ENCODE results near the gene PRKAG2. TPM values are rescaled to one million over a fixed set of nuclear protein-coding genes. Genes with fewer than 3 reads are reported as not detected.

Gene PRKAG2
- total RNA-seq, 1 donor from 2014 or later: 17.7 TPM

GRCh38 chr7:151819866-151820265, 57.0 kb downstream of the PRKAG2 start:
- intact Hi-C loops (cut with micrococcal nuclease): no loop called here

- intact Hi-C loops (cut with micrococcal nuclease): no loop called here
These were observed 58.0 kb downstream of the PRKAG2 start for GRCh38 chr7:151818674-151819519.

- intact Hi-C loops (cut with micrococcal nuclease): no loop called here
These were observed 58.8 kb downstream of the PRKAG2 start for GRCh38 chr7:151817981-151818673.

- intact Hi-C loops (cut with micrococcal nuclease): no loop called here
These were observed 59.6 kb downstream of the PRKAG2 start for GRCh38 chr7:151817315-151817690.

- intact Hi-C loops (cut with micrococcal nuclease): no loop called here
These were observed 60.2 kb downstream of the PRKAG2 start for GRCh38 chr7:151816562-151817314.

- intact Hi-C loops (cut with micrococcal nuclease): no loop called here
These were observed 61.5 kb downstream of the PRKAG2 start for GRCh38 chr7:151815419-151815818.

GRCh38 chr7:151814400-151815009, 62.4 kb downstream of the PRKAG2 start:
- intact Hi-C loops (cut with micrococcal nuclease): no loop called here

- intact Hi-C loops (cut with micrococcal nuclease): no loop called here
These were observed 62.9 kb downstream of the PRKAG2 start for GRCh38 chr7:151813997-151814396.

GRCh38 chr7:151813445-151813844, 63.5 kb downstream of the PRKAG2 start:
- intact Hi-C loops (cut with micrococcal nuclease): no loop called here

- intact Hi-C loops (cut with micrococcal nuclease): no loop called here
These were observed 63.9 kb downstream of the PRKAG2 start for GRCh38 chr7:151812967-151813366.

GRCh38 chr7:151810441-151811232, 66.3 kb downstream of the PRKAG2 start:
- intact Hi-C loops (cut with micrococcal nuclease): no loop called here

GRCh38 chr7:151809864-151810170, 67.1 kb downstream of the PRKAG2 start:
- intact Hi-C loops (cut with micrococcal nuclease): no loop called here

- intact Hi-C loops (cut with micrococcal nuclease): no loop called here
These were observed 67.6 kb downstream of the PRKAG2 start for GRCh38 chr7:151809146-151809863.

GRCh38 chr7:151808400-151809145, 68.3 kb downstream of the PRKAG2 start:
- intact Hi-C loops (cut with micrococcal nuclease): no loop called here

GRCh38 chr7:151807846-151808245, 69.1 kb downstream of the PRKAG2 start:
- intact Hi-C loops (cut with micrococcal nuclease): no loop called here

- intact Hi-C loops (cut with micrococcal nuclease): no loop called here
These were observed 69.8 kb downstream of the PRKAG2 start for GRCh38 chr7:151806952-151807775.

- intact Hi-C loops (cut with micrococcal nuclease): no loop called here
These were observed 70.7 kb downstream of the PRKAG2 start for GRCh38 chr7:151806204-151806603.

- intact Hi-C loops (cut with micrococcal nuclease): no loop called here
These were observed 71.7 kb downstream of the PRKAG2 start for GRCh38 chr7:151805191-151805590.

- intact Hi-C loops (cut with micrococcal nuclease): no loop called here
These were observed 72.2 kb downstream of the PRKAG2 start for GRCh38 chr7:151804756-151805155.

Data from T-helper 1 cell treated with Interleukin-12 subunit alpha and Interleukin-12 subunit beta and Interleukin-4 antibody, amounts not matched to agents 30 ng/mL and 1 ng/mL, for 36 hours (primary cell).